Calu3 (cell line): Measurements from ENCODE around the gene OR10AG1. TPM values are rescaled to one million over a fixed set of nuclear protein-coding genes. Genes with fewer than 3 reads are reported as not detected.

Source experiments
- BruUV-seq: library from RNA; stranded (reverse); fragments of 400-500 nt; replicated peaks from 2 replicates; lab custom pipeline; 2021; lab: Mats Ljungman, UMichigan
- CTCF ChIA-PET: fragments of 300-600 bp; sonication (Branson Sonifier 250); formaldehyde crosslinking; loops from one replicate; lab custom pipeline; 2022; ENCODE audit warnings: antibody characterized with exemption; lab: Charles Lee
- DNase-seq: peaks from one replicate; pipeline ENCODE4 v3.0.0; 2022
- H3K27ac Mint-ChIP-seq: one replicate; pipeline ENCODE4 v1.8.0; 2022; ENCODE audit warnings: mixed read lengths; ENCODE audit not compliant: unreplicated experiment
- H3K27me3 Mint-ChIP-seq: one replicate; pipeline ENCODE4 v1.8.0; 2022; ENCODE audit warnings: mixed read lengths; ENCODE audit not compliant: unreplicated experiment
- H3K36me3 Mint-ChIP-seq: one replicate; pipeline ENCODE4 v1.8.0; 2022; ENCODE audit warnings: mild to moderate bottlenecking, moderate library complexity, mixed read lengths; ENCODE audit not compliant: insufficient read depth, unreplicated experiment
- H3K4me1 Mint-ChIP-seq: one replicate; pipeline ENCODE4 v1.8.0; 2022; ENCODE audit warnings: mild to moderate bottlenecking, low read depth, mixed read lengths; ENCODE audit not compliant: unreplicated experiment
- H3K4me3 Mint-ChIP-seq: one replicate; pipeline ENCODE4 v1.8.0; 2022; ENCODE audit warnings: mild to moderate bottlenecking, low read depth, moderate library complexity, mixed read lengths; ENCODE audit not compliant: unreplicated experiment
- H3K9me3 Mint-ChIP-seq: one replicate; pipeline ENCODE4 v1.8.0; 2022; ENCODE audit warnings: low read depth, mixed read lengths; ENCODE audit not compliant: unreplicated experiment
- intact Hi-C: fragments of 100-400 bp; cut with micrococcal nuclease; formaldehyde crosslinking; loops from one replicate; pipeline ENCODE4 v1.10.0; 2022; ENCODE audit not compliant: unreplicated experiment
- total RNA-seq: library from RNA; stranded (reverse); gene quantifications from 2 replicates; pipeline ENCODE4 v1.2.3, GENCODE V29; 2022
- TF ChIP-seq, protein P1 (sequence below): fragments of 200-600 bp; IDR thresholded peaks from one replicate; pipeline ENCODE4 v1.8.0; 2022; ENCODE audit warnings: antibody characterized with exemption; ENCODE audit not compliant: unreplicated experiment

OR10AG1 gene
- total RNA-seq, 1 experiment from 2014 or later = not detected

DNA sequence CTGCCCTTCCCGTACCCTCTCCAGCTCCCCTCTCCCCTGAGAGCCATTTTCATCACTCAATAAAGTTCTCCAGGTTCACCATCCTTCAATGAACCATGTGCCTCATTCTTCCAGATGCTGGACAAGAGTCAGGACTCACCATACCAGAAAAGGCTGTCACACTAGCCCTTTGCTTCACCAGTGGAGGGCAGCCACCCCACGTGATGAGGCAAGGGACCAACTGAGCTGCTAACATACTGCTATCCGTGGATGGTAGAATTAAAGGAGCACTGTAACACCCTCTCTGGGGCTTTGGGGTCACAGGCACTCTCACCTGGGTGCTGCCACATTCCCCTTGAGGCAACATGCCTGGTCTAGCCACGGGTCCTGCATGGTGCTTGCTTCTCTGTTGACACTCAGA lies 20.4 kb downstream of the OR10AG1 start:
- H3K27me3 Mint-ChIP-seq = no peaks in the 10 kb centered on the region
- H3K36me3 Mint-ChIP-seq = no peaks in the 10 kb centered on the region
- no TSS peak for BruUV-seq
- CTCF ChIA-PET = no interaction called here
- H3K27ac Mint-ChIP-seq = no peak overlapping the region
- DNase-seq = no peak
- peaks cover 7% of the 10 kb centered on the region for H3K9me3 Mint-ChIP-seq
- no peak overlapping the region for H3K4me3 Mint-ChIP-seq
- intact Hi-C loops = loop anchor here (10.0 kb wide), 1 partner anchor 675 kb away; no protein-coding TSS in a partner anchor
- TF ChIP-seq, protein P1, sequence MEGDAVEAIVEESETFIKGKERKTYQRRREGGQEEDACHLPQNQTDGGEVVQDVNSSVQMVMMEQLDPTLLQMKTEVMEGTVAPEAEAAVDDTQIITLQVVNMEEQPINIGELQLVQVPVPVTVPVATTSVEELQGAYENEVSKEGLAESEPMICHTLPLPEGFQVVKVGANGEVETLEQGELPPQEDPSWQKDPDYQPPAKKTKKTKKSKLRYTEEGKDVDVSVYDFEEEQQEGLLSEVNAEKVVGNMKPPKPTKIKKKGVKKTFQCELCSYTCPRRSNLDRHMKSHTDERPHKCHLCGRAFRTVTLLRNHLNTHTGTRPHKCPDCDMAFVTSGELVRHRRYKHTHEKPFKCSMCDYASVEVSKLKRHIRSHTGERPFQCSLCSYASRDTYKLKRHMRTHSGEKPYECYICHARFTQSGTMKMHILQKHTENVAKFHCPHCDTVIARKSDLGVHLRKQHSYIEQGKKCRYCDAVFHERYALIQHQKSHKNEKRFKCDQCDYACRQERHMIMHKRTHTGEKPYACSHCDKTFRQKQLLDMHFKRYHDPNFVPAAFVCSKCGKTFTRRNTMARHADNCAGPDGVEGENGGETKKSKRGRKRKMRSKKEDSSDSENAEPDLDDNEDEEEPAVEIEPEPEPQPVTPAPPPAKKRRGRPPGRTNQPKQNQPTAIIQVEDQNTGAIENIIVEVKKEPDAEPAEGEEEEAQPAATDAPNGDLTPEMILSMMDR = no peak
- H3K4me1 Mint-ChIP-seq = no peaks in the 10 kb centered on the region

DNA sequence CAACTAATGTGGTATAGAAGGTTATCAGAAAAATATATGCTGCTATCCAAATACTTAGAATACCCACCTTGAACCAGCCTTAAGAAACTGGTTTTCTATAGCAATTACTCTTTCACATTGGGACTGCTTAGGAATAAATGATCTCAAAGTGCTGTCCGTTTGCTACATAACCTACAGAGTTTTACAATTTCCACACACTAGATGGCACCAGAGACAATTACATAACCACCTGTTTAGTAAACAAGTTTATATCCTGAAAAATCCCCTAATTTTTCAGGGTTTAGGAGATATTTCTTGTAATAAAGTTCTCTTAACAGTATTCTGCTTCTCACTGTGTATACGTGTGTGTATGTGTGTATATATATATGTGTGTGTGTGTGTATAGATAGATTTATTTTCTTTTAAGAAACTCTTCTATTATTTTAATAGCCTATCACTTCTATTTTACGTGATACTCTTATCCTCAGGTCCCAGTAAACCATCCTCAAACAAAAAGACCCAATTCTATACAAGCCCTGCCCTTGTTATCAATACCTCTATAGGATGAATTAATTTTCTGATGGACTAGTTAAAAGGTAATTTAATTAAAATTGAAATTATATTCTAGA lies 26.9 kb downstream of the OR10AG1 start:
- peak; percentile 14 for DNase-seq
- BruUV-seq = no TSS peak
- Mint-ChIP-seq H3K4me3 (no peak overlapping the region), H3K27ac (no peak overlapping the region), H3K36me3 (no peaks in the 10 kb centered on the region), H3K27me3 (no peaks in the 10 kb centered on the region), H3K9me3 (no peaks in the 10 kb centered on the region), H3K4me1 (no peaks in the 10 kb centered on the region)
- intact Hi-C loops = loop anchor here (1.0 to 10.0 kb wide), 4 partner anchors 146 to 840 kb away; no protein-coding TSS in a partner anchor
- CTCF ChIA-PET = no interaction called here
- TF ChIP-seq, protein P1 = peak; percentile 12

GRCh38 chr11:55936300-55936699 lies 33.4 kb downstream of the OR10AG1 start, which contains the start of gene OR5I1:
TSS of gene OR5I1 (minus strand) at chr11:55936400. CDS start at chr11:55936400, 0 bp downstream.
- CTCF ChIA-PET = no interaction called here
- H3K27me3 Mint-ChIP-seq = no peaks in the 10 kb centered on the region
- no peaks in the 10 kb centered on the region for H3K36me3 Mint-ChIP-seq

DNA sequence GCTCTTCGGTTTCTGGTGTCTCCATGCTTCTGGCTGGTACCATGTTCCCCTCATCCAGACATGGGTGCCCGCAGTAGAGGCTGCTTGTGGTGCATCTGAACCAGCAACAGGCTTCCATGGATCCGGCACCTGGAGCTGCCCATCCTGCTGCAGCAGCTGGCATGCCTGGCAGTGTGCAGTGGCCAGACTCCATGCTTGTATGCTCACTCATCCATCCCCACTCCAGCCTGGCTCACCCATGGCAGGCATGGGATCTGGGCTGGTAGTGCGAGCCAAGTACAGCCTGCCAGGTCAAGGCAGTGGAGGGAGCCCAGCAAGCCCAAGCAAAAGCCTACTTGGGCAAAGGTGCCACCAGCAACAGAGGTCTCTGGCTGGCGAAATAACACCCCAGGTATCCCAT lies 49.2 kb downstream of the OR10AG1 start:
- DNase-seq = no peak
- TF ChIP-seq, protein P1 = no peak
- CTCF ChIA-PET = no interaction called here

More at GRCh38 chr11:55936300-55936699, 33.4 kb downstream of the OR10AG1 start, which contains the start of gene OR5I1:
- H3K4me3 Mint-ChIP-seq = no peak within 1 kb of the TSS
- H3K4me1 Mint-ChIP-seq = no peaks in the 10 kb centered on the region
- DNase-seq = no peak
- TF ChIP-seq, protein P1 = no peak
- intact Hi-C loops = no loop called here
- peaks cover 3% of the 10 kb centered on the region for H3K9me3 Mint-ChIP-seq
- no TSS peak for BruUV-seq
- H3K27ac Mint-ChIP-seq = no peak within 1 kb of the TSS

More for the DNA sequence above, 49.2 kb downstream of the OR10AG1 start:
- BruUV-seq = no TSS peak
- intact Hi-C loops = no loop called here
- H3K36me3 Mint-ChIP-seq = no peaks in the 10 kb centered on the region
- H3K4me1 Mint-ChIP-seq = no peaks in the 10 kb centered on the region
- H3K27me3 Mint-ChIP-seq = no peaks in the 10 kb centered on the region
- no peak overlapping the region for H3K27ac Mint-ChIP-seq
- no peak overlapping the region for H3K4me3 Mint-ChIP-seq
- peaks cover 11% of the 10 kb centered on the region for H3K9me3 Mint-ChIP-seq

Other genes with a start within 250 kb of the OR10AG1 start
- gene OR5D13, start 196.5 kb downstream of the OR10AG1 start, total RNA-seq = not detected in 2 replicates
- not detected in 2 replicates for gene OR5D14, start 174.4 kb downstream of the OR10AG1 start, total RNA-seq
- gene OR5L1, start 158.6 kb downstream of the OR10AG1 start, total RNA-seq = not detected in 2 replicates
- not detected in 2 replicates for gene OR5D18, start 150.3 kb downstream of the OR10AG1 start, total RNA-seq
- gene OR5L2, start 142.7 kb downstream of the OR10AG1 start, total RNA-seq = not detected in 2 replicates
- not detected in 2 replicates for gene OR5D16, start 131.2 kb downstream of the OR10AG1 start, total RNA-seq
- gene TRIM51, start 86.6 kb downstream of the OR10AG1 start, total RNA-seq = not detected in 2 replicates
- not detected in 2 replicates for gene OR5W2, start 55.4 kb downstream of the OR10AG1 start, total RNA-seq
- gene OR5I1, start 33.5 kb downstream of the OR10AG1 start, total RNA-seq = not detected in 2 replicates
- gene OR5F1, start 24.7 kb upstream of the OR10AG1 start, total RNA-seq = not detected in 2 replicates
- gene OR5AS1, start 57.7 kb upstream of the OR10AG1 start, total RNA-seq = not detected in 2 replicates
- not detected in 2 replicates for gene OR8I2, start 123.4 kb upstream of the OR10AG1 start, total RNA-seq
- not detected in 2 replicates for gene OR8H2, start 133.7 kb upstream of the OR10AG1 start, total RNA-seq
- not detected in 2 replicates for gene OR8H3, start 152.4 kb upstream of the OR10AG1 start, total RNA-seq
- not detected in 2 replicates for gene OR8J3, start 170.3 kb upstream of the OR10AG1 start, total RNA-seq
- gene OR8K5, start 190.4 kb upstream of the OR10AG1 start, total RNA-seq = not detected in 2 replicates
- not detected in 2 replicates for gene OR5J2, start 206.7 kb upstream of the OR10AG1 start, total RNA-seq